Neural crest cell (in vitro differentiated cells): Measurements from ENCODE around the gene GALNS. TPM values are rescaled to one million over a fixed set of nuclear protein-coding genes. Genes with fewer than 3 reads are reported as not detected.

Source experiments
- DNase-seq: peaks from one replicate; pipeline ENCODE4 v3.0.0; 2021; ENCODE audit warnings: low read depth, mixed read lengths, low spot score
- H3K27ac Mint-ChIP-seq: one replicate; pipeline ENCODE4 v1.8.0; 2021; ENCODE audit warnings: mild to moderate bottlenecking, mixed read lengths; ENCODE audit not compliant: unreplicated experiment
- H3K27me3 Mint-ChIP-seq: 2 replicates; pipeline ENCODE4 v1.8.0; 2021; ENCODE audit warnings: low read depth, mild to moderate bottlenecking, mixed read lengths
- H3K36me3 Mint-ChIP-seq: 2 replicates; pipeline ENCODE4 v1.8.0; 2021; ENCODE audit warnings: low read depth, mild to moderate bottlenecking, mixed read lengths
- H3K4me1 Mint-ChIP-seq: 2 replicates; pipeline ENCODE4 v1.8.0; 2021; ENCODE audit warnings: mixed read lengths
- H3K4me3 Mint-ChIP-seq: one replicate; pipeline ENCODE4 v1.8.0; 2021; ENCODE audit warnings: mild to moderate bottlenecking, mixed read lengths
- H3K9me3 Mint-ChIP-seq: 2 replicates; pipeline ENCODE4 v1.8.0; 2021; ENCODE audit warnings: mixed read lengths
- total RNA-seq: library from RNA; stranded (reverse); gene quantifications from 2 replicates; pipeline ENCODE4 v1.2.1, GENCODE V29; 2021
- TF ChIP-seq, protein P1 (sequence below): fragments of 200-600 bp; sonication (generic); conservative IDR thresholded peaks from 2 replicates; pipeline ENCODE4 v1.5.0; 2021; ENCODE audit warnings: antibody characterized with exemption, mild to moderate bottlenecking

GALNS gene
- total RNA-seq, 1 donor from 2014 or later: 19.7 TPM

- H3K27me3 Mint-ChIP-seq: no peaks in the 10 kb centered on the region
- TF ChIP-seq, protein P1, sequence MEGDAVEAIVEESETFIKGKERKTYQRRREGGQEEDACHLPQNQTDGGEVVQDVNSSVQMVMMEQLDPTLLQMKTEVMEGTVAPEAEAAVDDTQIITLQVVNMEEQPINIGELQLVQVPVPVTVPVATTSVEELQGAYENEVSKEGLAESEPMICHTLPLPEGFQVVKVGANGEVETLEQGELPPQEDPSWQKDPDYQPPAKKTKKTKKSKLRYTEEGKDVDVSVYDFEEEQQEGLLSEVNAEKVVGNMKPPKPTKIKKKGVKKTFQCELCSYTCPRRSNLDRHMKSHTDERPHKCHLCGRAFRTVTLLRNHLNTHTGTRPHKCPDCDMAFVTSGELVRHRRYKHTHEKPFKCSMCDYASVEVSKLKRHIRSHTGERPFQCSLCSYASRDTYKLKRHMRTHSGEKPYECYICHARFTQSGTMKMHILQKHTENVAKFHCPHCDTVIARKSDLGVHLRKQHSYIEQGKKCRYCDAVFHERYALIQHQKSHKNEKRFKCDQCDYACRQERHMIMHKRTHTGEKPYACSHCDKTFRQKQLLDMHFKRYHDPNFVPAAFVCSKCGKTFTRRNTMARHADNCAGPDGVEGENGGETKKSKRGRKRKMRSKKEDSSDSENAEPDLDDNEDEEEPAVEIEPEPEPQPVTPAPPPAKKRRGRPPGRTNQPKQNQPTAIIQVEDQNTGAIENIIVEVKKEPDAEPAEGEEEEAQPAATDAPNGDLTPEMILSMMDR: no peak
- H3K27ac Mint-ChIP-seq: no peak overlapping the region
- H3K36me3 Mint-ChIP-seq: no peaks in the 10 kb centered on the region
- no peak overlapping the region for H3K4me3 Mint-ChIP-seq
- no peak for DNase-seq
- no peaks in the 10 kb centered on the region for H3K4me1 Mint-ChIP-seq
- H3K9me3 Mint-ChIP-seq: no peaks in the 10 kb centered on the region
Observed at GRCh38 chr16:88902744-88903143, 46.0 kb upstream of the GALNS start.

DNA sequence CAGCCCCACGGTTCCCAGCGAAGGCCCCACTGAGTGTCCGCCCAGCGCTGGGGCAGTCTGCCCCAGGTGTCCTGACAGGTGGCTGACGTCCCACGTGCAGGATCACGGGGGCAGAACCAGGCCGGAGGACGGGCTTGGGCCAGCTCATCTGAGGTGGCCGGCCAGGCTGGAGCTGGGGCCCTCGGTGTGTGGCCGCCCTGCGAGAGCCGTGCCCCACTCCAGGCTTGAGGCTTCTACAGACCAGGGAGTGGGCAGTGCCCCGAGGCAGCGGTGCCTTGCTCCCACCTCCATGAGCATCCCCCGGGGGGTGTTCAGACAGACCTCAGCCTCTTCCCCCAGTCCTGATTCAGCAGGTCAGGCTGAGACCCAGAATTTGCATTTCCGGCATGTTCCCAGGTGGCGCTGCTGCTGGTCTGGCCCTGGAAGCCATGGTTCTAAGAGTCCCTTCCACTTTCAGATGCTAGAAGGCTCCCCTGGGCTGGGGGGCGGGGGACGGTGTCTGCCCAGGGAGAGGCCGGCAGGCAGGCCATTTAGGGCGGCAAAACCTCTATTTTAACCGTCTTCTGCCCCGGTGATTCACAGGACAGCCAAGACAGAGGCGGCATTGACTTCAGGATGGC lies 45.1 kb upstream of the GALNS start:
- Mint-ChIP-seq H3K36me3 (no peaks in the 10 kb centered on the region), H3K27me3 (no peaks in the 10 kb centered on the region), H3K27ac (no peak overlapping the region), H3K4me1 (no peaks in the 10 kb centered on the region), H3K9me3 (no peaks in the 10 kb centered on the region), H3K4me3 (no peak overlapping the region)
- TF ChIP-seq, protein P1: no peak
- no peak for DNase-seq

- no peaks in the 10 kb centered on the region for H3K9me3 Mint-ChIP-seq
Observed at GRCh38 chr16:88900662-88901052, 43.9 kb upstream of the GALNS start.

DNA sequence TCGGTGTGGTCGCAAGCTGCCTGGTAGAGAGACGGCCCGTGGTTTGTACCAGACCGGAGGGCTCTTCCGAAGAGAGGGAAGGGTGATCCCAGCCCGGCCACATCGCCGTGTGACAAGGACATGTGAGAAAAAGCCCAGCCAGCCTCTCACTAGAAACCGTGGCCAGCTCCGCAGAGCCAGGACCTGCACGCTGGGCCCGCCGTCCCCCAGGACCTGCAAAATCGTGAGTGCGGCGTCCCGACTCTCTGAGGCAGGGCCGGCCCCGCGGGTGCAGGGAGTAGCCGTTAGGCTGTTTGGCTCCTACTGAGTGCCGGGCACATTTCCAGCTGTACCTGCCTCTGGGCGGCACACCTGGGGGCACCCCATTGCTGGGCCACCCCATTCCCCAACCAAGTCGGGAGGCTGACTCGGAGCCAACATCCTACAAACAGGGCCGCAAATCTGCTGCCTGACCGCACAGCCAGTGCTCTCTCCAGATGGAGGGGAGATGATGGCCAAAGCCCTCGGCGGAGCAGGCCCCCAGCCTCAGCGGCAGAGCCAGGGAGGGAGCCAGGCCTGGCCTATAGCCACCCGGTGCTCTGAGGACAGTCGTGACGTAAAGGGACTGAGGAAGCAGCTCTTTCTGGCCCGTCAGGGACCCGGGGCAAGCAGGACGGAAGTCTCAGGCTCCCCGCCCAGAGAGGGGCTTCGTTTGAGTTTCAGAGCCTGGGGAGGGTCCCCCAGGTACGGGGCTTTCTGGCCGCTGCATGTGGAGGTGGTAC lies 43.3 kb upstream of the GALNS start:
- TF ChIP-seq, protein P1: no peak
- no peaks in the 10 kb centered on the region for H3K27me3 Mint-ChIP-seq
- H3K36me3 Mint-ChIP-seq: no peaks in the 10 kb centered on the region
- H3K4me1 Mint-ChIP-seq: no peaks in the 10 kb centered on the region
- H3K9me3 Mint-ChIP-seq: no peaks in the 10 kb centered on the region
- H3K27ac Mint-ChIP-seq: no peak overlapping the region
- H3K4me3 Mint-ChIP-seq: no peak overlapping the region
- DNase-seq: no peak

More at GRCh38 chr16:88900662-88901052, 43.9 kb upstream of the GALNS start:
- TF ChIP-seq, protein P1: no peak
- Mint-ChIP-seq H3K4me3 (no peak overlapping the region), H3K4me1 (no peaks in the 10 kb centered on the region), H3K27ac (no peak overlapping the region), H3K36me3 (no peaks in the 10 kb centered on the region), H3K27me3 (no peaks in the 10 kb centered on the region)
- DNase-seq: no peak

- no peak overlapping the region for H3K4me3 Mint-ChIP-seq
Observed at GRCh38 chr16:88897696-88898425, 41.1 kb upstream of the GALNS start.

More at GRCh38 chr16:88897696-88898425, 41.1 kb upstream of the GALNS start:
- TF ChIP-seq, protein P1: no peak
- no peaks in the 10 kb centered on the region for H3K9me3 Mint-ChIP-seq
- H3K27me3 Mint-ChIP-seq: no peaks in the 10 kb centered on the region
- H3K36me3 Mint-ChIP-seq: no peaks in the 10 kb centered on the region
- no peak overlapping the region for H3K27ac Mint-ChIP-seq
- DNase-seq: no peak
- no peaks in the 10 kb centered on the region for H3K4me1 Mint-ChIP-seq
